Sigmoid colon (tissue), 7 donors: Measurements from ENCODE around the gene BLOC1S3. TPM values are rescaled to one million over a fixed set of nuclear protein-coding genes. Genes with fewer than 3 reads are reported as not detected.

Source experiments
- DNase-seq: peaks from one replicate; pipeline ENCODE4 v3.0.0-alpha.2; 2019
- H3K27ac ChIP-seq, 4 donors: fragments of 200-600 bp; sonication (generic); one replicate each; pipeline ENCODE4 v1.5.1; 2016 to 2019; ENCODE audit warnings: mild to moderate bottlenecking in 1 of 4
- H3K27me3 ChIP-seq, 3 donors: fragments of 200-600 bp; sonication (generic); one replicate each; pipeline ENCODE4 v1.5.1; 2019; ENCODE audit warnings: mild to moderate bottlenecking in 1 of 3
- H3K36me3 ChIP-seq, 4 donors: fragments of 200-600 bp; sonication (generic); one replicate each; pipeline ENCODE4 v1.5.1; 2016 to 2019
- H3K4me1 ChIP-seq, 4 donors: fragments of 200-600 bp; sonication (generic); one replicate each; pipeline ENCODE4 v1.5.1; 2017 to 2019
- H3K4me3 ChIP-seq, 4 donors: fragments of 200-600 bp; sonication (generic); one replicate each; pipeline ENCODE4 v1.5.1; 2017 to 2019; ENCODE audit warnings: mild to moderate bottlenecking in 2 of 4, moderate library complexity in 1 of 4
- H3K9me3 ChIP-seq, 4 donors: fragments of 200-600 bp in 3 of 4; sonication (generic) in 3 of 4; one replicate each; pipeline versions ENCODE4 v1.5.1 to v1.6.1; 2013 to 2019
- CTCF ChIP-seq, 4 experiments: fragments of 450-650 bp in 3 of 4; fragments of 200-600 bp in 1 of 4; IDR thresholded peaks; one replicate each; pipeline ENCODE4 v1.5.1; 2016 to 2019; ENCODE audit warnings: antibody characterized with exemption in 4 of 4, mild to moderate bottlenecking in 3 of 4, moderate library complexity in 2 of 4
- EP300 ChIP-seq, 4 donors: sonication (generic); formaldehyde crosslinking; IDR thresholded peaks; one replicate each; pipeline ENCODE4 v1.6.1; 2017; ENCODE audit warnings: antibody characterized with exemption in 4 of 4
- POLR2A ChIP-seq, 2 donors: fragments of 450-650 bp; IDR thresholded peaks; one replicate each; pipeline ENCODE4 v1.6.1; 2016; ENCODE audit warnings: antibody characterized with exemption in 2 of 2, mild to moderate bottlenecking in 2 of 2, moderate library complexity in 2 of 2
- POLR2AphosphoS5 ChIP-seq, 4 donors: sonication (generic); formaldehyde crosslinking; IDR thresholded peaks; one replicate each; pipeline ENCODE4 v1.6.1; 2017; ENCODE audit warnings: antibody characterized with exemption in 4 of 4
- WGBS, 2 donors: extraction: QIAGEN DNeasy Blood & Tissue Kit; methylation state at CpG; one replicate each; pipeline ENCODE4 v1.1.7; 2013; 5-methylcytosine and 5-hydroxymethylcytosine counted together
- intact Hi-C: fragments of 100-400 bp; cut with DNase I; formaldehyde crosslinking; loops from one replicate; pipeline ENCODE4 v1.15.1; 2023
- polyA plus RNA-seq, 3 donors: library from polyadenylated mRNA; stranded (reverse); fragments of 200-250 nt; gene quantifications; one replicate each; pipeline ENCODE4 v1.2.3, GENCODE V29; 2013
- total RNA-seq, 4 donors: library from RNA; depleted of rRNA; stranded (reverse); fragments of >200 nt; gene quantifications; one replicate each; pipeline ENCODE4 v1.1.0, GENCODE V29; 2016
- donor health status: healthy with polysubstance abuse.
- donor health status: Bipolar disorder and iron deficiency.
- donor health status: healthy.

The BLOC1S3 gene
- total and polyA plus RNA-seq, 7 donors: 2.8 to 10.9 (median 6.8) TPM

GRCh38 chr19:45217957-45218334 is 39.4 kb downstream of the BLOC1S3 start:
- 36 to 57% methylated on average over 14 of the region's 14 CpGs for WGBS, 2 donors
- Histone ChIP-seq H3K4me3 (no peak overlapping the region), H3K4me1 (peaks cover 0 to 11% (median 8%) of the 10 kb centered on the region in 4 donors), H3K27ac (no peak overlapping the region), H3K27me3 (peaks cover 23 to 71% (median 44%) of the 10 kb centered on the region in 3 donors), H3K9me3 (no peaks in the 10 kb centered on the region), H3K36me3 (no peaks in the 10 kb centered on the region)
- TF ChIP-seq POLR2A (IDR thresholded peaks at IDR 0.05) (no peak), CTCF (IDR thresholded peaks at IDR 0.05) (no peak), EP300 (IDR thresholded peaks at IDR 0.05) (no peak), POLR2AphosphoS5 (IDR thresholded peaks at IDR 0.05) (no peak)
- no peak for DNase-seq
- intact Hi-C loops: no loop called here

GRCh38 chr19:45218426-45218825 is 39.8 kb downstream of the BLOC1S3 start:
- peaks cover 23 to 68% (median 44%) of the 10 kb centered on the region in 3 donors for H3K27me3 ChIP-seq
- no peak for TF ChIP-seq POLR2A (IDR thresholded peaks at IDR 0.05)
- TF ChIP-seq POLR2AphosphoS5 (IDR thresholded peaks at IDR 0.05): no peak
- TF ChIP-seq CTCF (IDR thresholded peaks at IDR 0.05): no peak
- no peak for TF ChIP-seq EP300 (IDR thresholded peaks at IDR 0.05)
- DNase-seq: no peak
- H3K27ac ChIP-seq: no peak overlapping the region
- no peak overlapping the region for H3K4me3 ChIP-seq
- peaks cover 0 to 11% (median 8%) of the 10 kb centered on the region in 4 donors for H3K4me1 ChIP-seq
- WGBS, 2 donors: 50 to 64% methylated on average over 4 of the region's 4 CpGs
- H3K36me3 ChIP-seq: no peaks in the 10 kb centered on the region
- no peaks in the 10 kb centered on the region for H3K9me3 ChIP-seq
- intact Hi-C loops: no loop called here

GRCh38 chr19:45218911-45219743 is 40.5 kb downstream of the BLOC1S3 start:
- intact Hi-C loops: no loop called here
- Histone ChIP-seq H3K27ac (no peak overlapping the region), H3K36me3 (no peaks in the 10 kb centered on the region), H3K27me3 (peaks cover 23 to 66% (median 44%) of the 10 kb centered on the region in 3 donors), H3K4me1 (peaks cover 0 to 11% (median 8%) of the 10 kb centered on the region in 4 donors), H3K9me3 (no peaks in the 10 kb centered on the region), H3K4me3 (no peak overlapping the region)
- no peak for DNase-seq
- 71 to 75% methylated on average over 18 of the region's 18 CpGs for WGBS, 2 donors
- TF ChIP-seq POLR2AphosphoS5 (IDR thresholded peaks at IDR 0.05): no peak
- no peak for TF ChIP-seq EP300 (IDR thresholded peaks at IDR 0.05)
- no peak for TF ChIP-seq POLR2A (IDR thresholded peaks at IDR 0.05)
- no peak for TF ChIP-seq CTCF (IDR thresholded peaks at IDR 0.05)

GRCh38 chr19:45222724-45223123 is 44.1 kb downstream of the BLOC1S3 start:
- Histone ChIP-seq H3K27me3 (peaks cover 4 to 54% (median 20%) of the 10 kb centered on the region in 3 donors), H3K4me1 (peaks cover 0 to 3% (median under 1%) of the 10 kb centered on the region in 4 donors), H3K9me3 (no peaks in the 10 kb centered on the region), H3K36me3 (no peaks in the 10 kb centered on the region), H3K4me3 (no peak overlapping the region), H3K27ac (no peak overlapping the region)
- no peak for TF ChIP-seq CTCF (IDR thresholded peaks at IDR 0.05)
- no peak for TF ChIP-seq POLR2A (IDR thresholded peaks at IDR 0.05)
- no peak for TF ChIP-seq EP300 (IDR thresholded peaks at IDR 0.05)
- no peak for TF ChIP-seq POLR2AphosphoS5 (IDR thresholded peaks at IDR 0.05)
- intact Hi-C loops: no loop called here
- no peak for DNase-seq
- WGBS, 2 donors: 31 to 79% methylated on average over 6 of the region's 6 CpGs
